Thoracic aorta (tissue), 2 donors: ENCODE data around the gene MUC21. TPM values are rescaled to one million over a fixed set of nuclear protein-coding genes. Genes with fewer than 3 reads are reported as not detected.
"Not testable (repeated sequence)": the region's sequence is repeated elsewhere in the genome, so short reads cannot be mapped to it uniquely, and the experiment has no call there.

Experiments
- ATAC-seq: fragments of 150-250 bp; one replicate; pipeline ENCODE4 v1.8.0; 2017; ENCODE audit warnings: low read depth; ENCODE audit not compliant: insufficient number of reproducible peaks, low FRiP score
- DNase-seq: peaks from one replicate; pipeline ENCODE4 v3.0.0-alpha.2; 2020; ENCODE audit warnings: low spot score
- H3K27ac ChIP-seq, 2 donors: fragments of 200-600 bp; sonication (generic); 1 replicate in 1 of 2; 2 replicates in 1 of 2; pipeline ENCODE4 v1.5.1; 2016; ENCODE audit warnings: mild to moderate bottlenecking in 2 of 2, moderate library complexity in 2 of 2
- H3K27me3 ChIP-seq: fragments of 200-600 bp; sonication (generic); replicated peaks from 2 replicates; pipeline ENCODE4 v1.6.0; 2016; ENCODE audit warnings: mild to moderate bottlenecking; ENCODE audit not compliant: insufficient read depth
- H3K36me3 ChIP-seq: fragments of 200-600 bp; sonication (generic); one replicate; pipeline ENCODE4 v1.5.1; 2016
- H3K4me1 ChIP-seq, 2 donors: fragments of 200-600 bp; sonication (generic); 1 replicate in 1 of 2; 2 replicates in 1 of 2; pipeline versions ENCODE4 v1.5.1 to v1.6.0; 2016; ENCODE audit warnings: low read depth in 2 of 2, mild to moderate bottlenecking in 1 of 2; ENCODE audit not compliant: control insufficient read depth in 1 of 2
- H3K4me3 ChIP-seq: fragments of 200-600 bp; sonication (generic); 2 replicates; pipeline ENCODE4 v1.5.1; 2016; ENCODE audit warnings: mild to moderate bottlenecking
- H3K9me3 ChIP-seq: fragments of 200-600 bp; sonication (generic); 2 replicates; pipeline ENCODE4 v1.5.1; 2016
- total RNA-seq, 2 donors: library from RNA; depleted of rRNA; stranded (reverse); fragments of >200 nt; gene quantifications; one replicate each; pipeline versions ENCODE4 v1.1.0 to v1.2.3, GENCODE V29; 2016
- TF ChIP-seq, protein P1 (sequence below): fragments of 200-600 bp; sonication (generic); IDR thresholded peaks from one replicate; pipeline ENCODE4 v1.5.1; 2019; ENCODE audit warnings: antibody characterized with exemption

Gene MUC21
- total RNA-seq, 2 donors from 2014 or later = not detected

DNA sequence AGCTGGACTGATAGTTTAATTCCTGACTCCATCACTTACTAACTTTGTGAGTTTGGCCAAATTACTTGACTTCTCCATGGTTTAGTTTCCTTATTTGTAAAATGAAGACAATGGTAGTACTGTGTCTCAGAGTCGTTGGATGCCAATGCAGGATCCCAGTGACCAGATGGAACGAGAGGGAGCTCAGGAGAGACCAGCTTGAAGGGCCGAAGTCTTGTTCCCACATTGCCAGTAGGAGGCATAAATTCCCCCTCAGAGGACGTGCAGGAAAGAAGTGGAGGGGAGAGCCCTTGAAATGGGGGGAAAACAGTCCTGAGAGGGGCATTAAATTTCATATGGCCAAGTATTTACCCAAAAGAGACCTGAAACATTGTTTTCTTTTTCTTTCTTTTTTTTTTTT lies 24.6 kb downstream of the MUC21 start:
- no peak for DNase-seq
- no peak for ATAC-seq
- H3K27ac ChIP-seq = no peak overlapping the region
- H3K4me1 ChIP-seq = no peaks in the 10 kb centered on the region
- H3K27me3 ChIP-seq = no peaks in the 10 kb centered on the region
- no peaks in the 10 kb centered on the region for H3K36me3 ChIP-seq
- H3K9me3 ChIP-seq = no peaks in the 10 kb centered on the region
- TF ChIP-seq, protein P1, sequence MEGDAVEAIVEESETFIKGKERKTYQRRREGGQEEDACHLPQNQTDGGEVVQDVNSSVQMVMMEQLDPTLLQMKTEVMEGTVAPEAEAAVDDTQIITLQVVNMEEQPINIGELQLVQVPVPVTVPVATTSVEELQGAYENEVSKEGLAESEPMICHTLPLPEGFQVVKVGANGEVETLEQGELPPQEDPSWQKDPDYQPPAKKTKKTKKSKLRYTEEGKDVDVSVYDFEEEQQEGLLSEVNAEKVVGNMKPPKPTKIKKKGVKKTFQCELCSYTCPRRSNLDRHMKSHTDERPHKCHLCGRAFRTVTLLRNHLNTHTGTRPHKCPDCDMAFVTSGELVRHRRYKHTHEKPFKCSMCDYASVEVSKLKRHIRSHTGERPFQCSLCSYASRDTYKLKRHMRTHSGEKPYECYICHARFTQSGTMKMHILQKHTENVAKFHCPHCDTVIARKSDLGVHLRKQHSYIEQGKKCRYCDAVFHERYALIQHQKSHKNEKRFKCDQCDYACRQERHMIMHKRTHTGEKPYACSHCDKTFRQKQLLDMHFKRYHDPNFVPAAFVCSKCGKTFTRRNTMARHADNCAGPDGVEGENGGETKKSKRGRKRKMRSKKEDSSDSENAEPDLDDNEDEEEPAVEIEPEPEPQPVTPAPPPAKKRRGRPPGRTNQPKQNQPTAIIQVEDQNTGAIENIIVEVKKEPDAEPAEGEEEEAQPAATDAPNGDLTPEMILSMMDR = no peak
- no peak overlapping the region for H3K4me3 ChIP-seq

DNA sequence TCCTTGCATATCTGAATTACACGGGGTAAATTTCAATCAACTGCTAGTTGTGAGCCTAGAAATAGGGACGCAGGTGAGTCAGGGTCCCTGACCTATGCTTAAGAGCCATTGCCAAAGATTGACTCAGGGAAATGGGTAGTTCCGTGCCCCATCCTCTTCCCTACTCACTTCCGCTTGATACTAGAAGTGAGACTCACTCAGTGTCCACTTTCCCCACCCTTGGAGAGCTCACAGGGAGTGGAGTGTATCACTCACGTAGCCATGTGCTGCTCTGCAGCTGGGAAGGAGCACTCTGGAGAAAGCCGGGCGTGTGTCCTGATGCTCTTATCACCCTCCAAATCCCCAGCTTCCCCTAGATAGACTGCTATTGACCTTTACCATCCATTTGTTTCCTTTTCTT lies 26.2 kb downstream of the MUC21 start:
- no peaks in the 10 kb centered on the region for H3K27me3 ChIP-seq
- DNase-seq = no peak
- H3K9me3 ChIP-seq = no peaks in the 10 kb centered on the region
- H3K27ac ChIP-seq = no peak overlapping the region
- H3K4me1 ChIP-seq = no peaks in the 10 kb centered on the region
- no peaks in the 10 kb centered on the region for H3K36me3 ChIP-seq
- ATAC-seq = no peak
- TF ChIP-seq, protein P1 = no peak
- H3K4me3 ChIP-seq = no peak overlapping the region

DNA sequence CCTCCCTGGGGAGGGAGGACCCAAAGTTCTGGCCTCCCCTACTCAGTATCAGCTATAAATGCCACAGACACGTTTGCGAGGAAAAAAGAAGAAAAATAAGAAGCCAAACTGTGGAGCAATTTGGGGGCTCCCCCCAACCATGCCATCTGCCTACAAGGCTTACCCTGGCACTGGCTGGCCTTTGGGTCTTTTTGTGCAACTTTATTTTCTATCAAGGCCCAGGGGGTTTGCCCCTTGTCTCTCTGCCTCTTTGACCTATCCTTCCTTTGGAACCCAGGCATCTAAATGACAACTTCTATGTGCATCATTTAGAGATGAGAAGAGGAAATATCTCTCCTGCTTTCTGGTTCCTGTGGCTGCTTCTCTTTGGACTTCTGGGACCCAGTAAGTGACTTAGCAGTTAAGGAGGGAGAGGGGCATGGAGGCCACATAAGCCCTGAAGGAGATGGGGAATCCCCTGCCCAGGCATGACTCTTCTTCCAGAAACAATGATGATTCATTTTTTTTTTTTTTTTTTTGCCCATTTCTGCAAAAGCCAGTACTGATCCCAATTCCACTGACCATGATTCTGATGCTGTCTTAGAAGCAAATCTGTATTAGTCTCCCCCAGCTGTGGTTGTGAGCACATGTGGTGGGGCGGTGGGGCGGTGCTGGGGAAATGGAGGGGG lies 27.0 kb downstream of the MUC21 start, which contains the start of gene MUC22:
Gene MUC22 (plus strand): TSS at position 82 of the 668 bp plus-strand sequence. CDS start 233 bp downstream, at position 315.
- H3K4me1 ChIP-seq = no peaks in the 10 kb centered on the region
- H3K27ac ChIP-seq = no peak within 1 kb of the TSS
- ATAC-seq = no peak

DNA sequence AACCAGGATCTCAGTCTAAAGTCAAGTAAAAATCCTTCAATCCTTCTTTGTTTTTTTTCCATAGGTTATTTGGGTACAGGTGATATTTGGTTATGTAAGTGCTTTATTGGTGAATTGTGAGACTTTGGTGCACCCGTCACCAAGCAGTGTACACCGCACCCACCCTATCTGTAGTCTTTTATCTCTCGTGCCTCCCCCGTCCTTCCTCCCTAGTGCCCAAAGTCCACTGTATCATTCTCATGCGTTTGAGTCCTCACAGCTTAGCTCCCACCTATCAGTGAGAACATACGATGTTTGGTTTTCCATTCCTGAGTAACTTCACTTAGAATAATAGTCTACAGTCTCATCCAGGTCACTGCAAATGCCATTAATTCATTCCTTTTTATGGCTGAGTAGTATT lies 27.6 kb downstream of the MUC21 start:
- TF ChIP-seq, protein P1 = no peak
- DNase-seq = no peak
- Histone ChIP-seq H3K27me3 (no peaks in the 10 kb centered on the region), H3K27ac (no peak overlapping the region), H3K4me1 (no peaks in the 10 kb centered on the region), H3K4me3 (no peak overlapping the region), H3K9me3 (peaks cover 3% of the 10 kb centered on the region), H3K36me3 (no peaks in the 10 kb centered on the region)
- no peak for ATAC-seq

More for the DNA sequence above, 27.0 kb downstream of the MUC21 start, which contains the start of gene MUC22:
- Histone ChIP-seq H3K4me3 (no peak within 1 kb of the TSS), H3K9me3 (peaks cover 3% of the 10 kb centered on the region), H3K36me3 (no peaks in the 10 kb centered on the region), H3K27me3 (no peaks in the 10 kb centered on the region)
- TF ChIP-seq, protein P1 = no peak
- no peak for DNase-seq

DNA sequence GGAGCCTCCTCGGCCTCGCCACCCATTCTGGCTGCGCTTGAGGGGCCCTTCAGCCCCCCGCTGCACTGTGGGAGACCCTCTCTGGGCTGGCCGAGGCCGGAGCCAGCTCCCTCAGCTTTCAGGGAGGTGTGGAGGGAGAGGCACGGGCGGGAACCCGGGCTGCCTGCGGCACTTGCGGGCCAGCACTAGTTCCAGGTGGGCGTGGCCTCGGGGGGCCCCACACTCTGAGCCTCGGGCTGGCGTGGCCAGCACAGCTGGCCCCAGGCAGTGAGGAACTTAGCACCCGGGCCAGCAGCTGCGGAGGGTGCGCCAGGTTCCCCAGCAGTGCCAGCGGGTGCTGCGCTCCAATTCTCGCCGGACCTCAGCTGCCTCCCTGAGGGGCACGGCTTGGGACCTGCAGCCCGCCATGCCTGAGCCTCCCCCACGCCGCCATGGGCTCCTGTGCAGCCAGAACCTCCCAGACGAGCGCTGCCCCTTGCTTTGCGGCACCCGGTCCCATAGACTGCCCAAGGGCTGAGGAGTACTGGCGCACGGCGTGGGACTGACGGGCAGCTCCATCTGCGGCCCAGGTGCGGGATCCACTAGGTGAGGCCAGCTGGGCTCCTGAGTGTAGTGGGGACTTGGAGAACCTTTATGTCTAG lies 33.3 kb downstream of the MUC21 start:
- Histone ChIP-seq H3K36me3 (no peaks in the 10 kb centered on the region), H3K27ac (no peak overlapping the region), H3K4me1 (no peaks in the 10 kb centered on the region), H3K27me3 (no peaks in the 10 kb centered on the region), H3K9me3 (peaks cover 3% of the 10 kb centered on the region), H3K4me3 (no peak overlapping the region)
- TF ChIP-seq, protein P1 = no peak
- DNase-seq (no peak), ATAC-seq (no peak)

DNA sequence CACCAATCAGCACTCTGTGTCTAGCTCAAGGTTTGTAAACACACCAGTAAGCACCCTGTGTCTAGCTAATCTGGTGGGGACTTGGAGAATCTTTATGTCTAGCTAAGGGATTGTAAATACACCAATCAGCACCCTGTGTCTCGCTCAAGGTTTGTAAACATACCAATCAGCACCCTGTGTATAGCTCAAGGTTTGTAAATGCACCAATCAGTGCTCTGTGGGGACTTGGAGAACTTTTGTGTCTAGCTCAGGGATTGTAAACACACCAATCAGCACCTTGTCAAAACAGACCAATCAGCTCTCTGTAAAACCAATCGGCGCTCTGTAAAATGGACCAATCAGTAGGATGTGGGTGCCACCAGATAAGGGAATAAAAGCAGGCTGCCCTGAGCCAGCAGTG lies 33.9 kb downstream of the MUC21 start:
- not testable (repeated sequence) for ATAC-seq, H3K4me1 ChIP-seq, H3K36me3 ChIP-seq, DNase-seq, H3K27ac ChIP-seq, H3K9me3 ChIP-seq, H3K27me3 ChIP-seq, H3K4me3 ChIP-seq
